Breast epithelium (tissue), 4 donors: ENCODE data around the gene SSX2IP. TPM values are rescaled to one million over a fixed set of nuclear protein-coding genes. Genes with fewer than 3 reads are reported as not detected.
"Not testable (repeated sequence)": the region's sequence is repeated elsewhere in the genome, so short reads cannot be mapped to it uniquely, and the experiment has no call there.

Experiments used
- DNase-seq, 2 donors: peaks; one replicate each; pipeline ENCODE4 v3.0.0-alpha.2; 2019; ENCODE audit warnings: low spot score in 2 of 2
- H3K27ac ChIP-seq, 2 donors: fragments of 200-600 bp; sonication (generic) in 1 of 2; one replicate each; pipeline ENCODE4 v1.5.1; 2016 to 2019; ENCODE audit warnings: mild to moderate bottlenecking in 1 of 2
- H3K27me3 ChIP-seq, 2 donors: fragments of 200-600 bp; sonication (generic) in 1 of 2; one replicate each; pipeline versions ENCODE4 v1.5.1 to v1.6.0; 2017 to 2019; ENCODE audit warnings: control low read depth in 1 of 2, mild to moderate bottlenecking in 1 of 2
- H3K36me3 ChIP-seq: fragments of 200-600 bp; one replicate; pipeline ENCODE4 v1.5.1; 2019
- H3K4me1 ChIP-seq, 2 donors: fragments of 200-600 bp; sonication (generic); one replicate each; pipeline ENCODE4 v1.5.1; 2016 to 2019; ENCODE audit warnings: control low read depth in 1 of 2
- H3K4me3 ChIP-seq, 3 donors: fragments of 200-600 bp; sonication (generic); 1 replicate in 2 of 3; 2 replicates in 1 of 3; pipeline ENCODE4 v1.5.1; 2016 to 2019; ENCODE audit warnings: mild to moderate bottlenecking in 3 of 3, moderate library complexity in 2 of 3
- H3K9me3 ChIP-seq, 2 donors: fragments of 200-600 bp; sonication (generic) in 1 of 2; one replicate each; pipeline ENCODE4 v1.5.1; 2016 to 2019; ENCODE audit warnings: control low read depth in 1 of 2
- POLR2A ChIP-seq: fragments of 450-650 bp; IDR thresholded peaks from one replicate; pipeline ENCODE4 v1.6.1; 2016; ENCODE audit warnings: antibody characterized with exemption, mild to moderate bottlenecking, moderate library complexity
- POLR2AphosphoS5 ChIP-seq, 3 donors: sonication (generic); formaldehyde crosslinking; IDR thresholded peaks; one replicate each; pipeline ENCODE4 v1.6.1; 2017; ENCODE audit warnings: antibody characterized with exemption in 3 of 3
- intact Hi-C: fragments of 100-400 bp; cut with DNase I; formaldehyde crosslinking; loops from one replicate; pipeline ENCODE4 v1.15.1; 2023; ENCODE audit warnings: low total_unique reads
- total RNA-seq, 3 donors: library from RNA; depleted of rRNA; stranded (reverse); fragments of >200 nt; gene quantifications; one replicate each; pipeline ENCODE4 v1.1.0, GENCODE V29; 2016
- TF ChIP-seq, protein P1 (sequence below), 3 donors: fragments of 450-650 bp; IDR thresholded peaks; one replicate each; pipeline ENCODE4 v1.5.1; 2016 to 2017; ENCODE audit warnings: antibody characterized with exemption in 3 of 3, mild to moderate bottlenecking in 3 of 3, moderate library complexity in 3 of 3

The SSX2IP gene
- total RNA-seq, 3 donors from 2014 or later, result 1.1 to 11.0 (median 4.3) TPM

DNA sequence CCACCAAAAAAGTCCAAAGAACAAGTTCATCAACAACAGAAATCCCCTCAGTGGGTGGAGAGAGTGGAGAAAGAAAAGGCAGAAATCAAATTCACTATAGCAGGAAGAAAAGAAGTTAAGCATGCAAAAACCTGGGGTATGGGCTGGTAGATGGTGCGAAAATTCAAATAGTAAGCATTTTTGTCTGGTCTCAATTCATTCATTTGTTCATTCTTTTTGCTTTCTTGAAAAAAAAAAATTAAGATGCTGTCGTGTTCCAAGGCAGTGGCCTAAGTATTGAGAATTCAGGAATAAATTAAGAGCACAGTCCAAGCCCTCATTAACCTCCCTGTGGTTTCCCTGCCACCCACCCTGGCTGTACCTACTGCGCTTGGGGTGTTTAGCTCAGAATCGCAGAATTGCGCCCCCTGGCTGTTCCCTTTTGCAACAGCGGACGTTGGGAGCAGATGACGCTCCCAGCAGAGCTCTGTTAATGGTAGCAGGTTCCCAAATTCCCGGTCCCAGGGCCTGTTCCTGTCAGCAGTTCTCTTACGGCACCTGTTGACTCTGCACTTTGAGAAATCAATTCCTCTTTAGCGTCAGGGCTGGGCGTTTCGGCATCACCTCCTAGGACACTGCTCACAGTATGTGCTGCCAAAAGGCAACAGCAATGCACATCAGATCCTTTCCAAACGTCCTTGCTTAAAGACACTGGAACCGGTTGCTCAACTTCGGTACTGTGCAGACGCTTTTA lies 34.0 kb upstream of the SSX2IP start:
- H3K36me3 ChIP-seq, result no peaks in the 10 kb centered on the region
- no peaks in the 10 kb centered on the region for H3K9me3 ChIP-seq
- no peaks in the 10 kb centered on the region for H3K4me1 ChIP-seq
- H3K27ac ChIP-seq, result no peak overlapping the region
- TF ChIP-seq POLR2A (no peak), POLR2AphosphoS5 (IDR thresholded peaks at IDR 0.05) (no peak)
- TF ChIP-seq, protein P1, sequence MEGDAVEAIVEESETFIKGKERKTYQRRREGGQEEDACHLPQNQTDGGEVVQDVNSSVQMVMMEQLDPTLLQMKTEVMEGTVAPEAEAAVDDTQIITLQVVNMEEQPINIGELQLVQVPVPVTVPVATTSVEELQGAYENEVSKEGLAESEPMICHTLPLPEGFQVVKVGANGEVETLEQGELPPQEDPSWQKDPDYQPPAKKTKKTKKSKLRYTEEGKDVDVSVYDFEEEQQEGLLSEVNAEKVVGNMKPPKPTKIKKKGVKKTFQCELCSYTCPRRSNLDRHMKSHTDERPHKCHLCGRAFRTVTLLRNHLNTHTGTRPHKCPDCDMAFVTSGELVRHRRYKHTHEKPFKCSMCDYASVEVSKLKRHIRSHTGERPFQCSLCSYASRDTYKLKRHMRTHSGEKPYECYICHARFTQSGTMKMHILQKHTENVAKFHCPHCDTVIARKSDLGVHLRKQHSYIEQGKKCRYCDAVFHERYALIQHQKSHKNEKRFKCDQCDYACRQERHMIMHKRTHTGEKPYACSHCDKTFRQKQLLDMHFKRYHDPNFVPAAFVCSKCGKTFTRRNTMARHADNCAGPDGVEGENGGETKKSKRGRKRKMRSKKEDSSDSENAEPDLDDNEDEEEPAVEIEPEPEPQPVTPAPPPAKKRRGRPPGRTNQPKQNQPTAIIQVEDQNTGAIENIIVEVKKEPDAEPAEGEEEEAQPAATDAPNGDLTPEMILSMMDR (IDR thresholded peaks at IDR 0.05), result no peak
- H3K27me3 ChIP-seq, result no peaks in the 10 kb centered on the region
- H3K4me3 ChIP-seq, result no peak overlapping the region
- intact Hi-C loops, result no loop called here
- no peak for DNase-seq

- no peak for DNase-seq
- TF ChIP-seq POLR2A (no peak), POLR2AphosphoS5 (IDR thresholded peaks at IDR 0.05) (no peak)
- TF ChIP-seq, protein P1 (IDR thresholded peaks at IDR 0.05), result no peak
- H3K27ac ChIP-seq, result no peak overlapping the region
- intact Hi-C loops, result no loop called here
- H3K4me3 ChIP-seq, result no peak overlapping the region
- no peaks in the 10 kb centered on the region for H3K9me3 ChIP-seq
- no peaks in the 10 kb centered on the region for H3K36me3 ChIP-seq
- no peaks in the 10 kb centered on the region for H3K27me3 ChIP-seq
- H3K4me1 ChIP-seq, result no peaks in the 10 kb centered on the region
Observed at GRCh38 chr1:84722794-84723193, 32.5 kb upstream of the SSX2IP start.

- not testable (repeated sequence) for H3K27ac ChIP-seq
Observed at GRCh38 chr1:84721872-84722271, 31.6 kb upstream of the SSX2IP start.

GRCh38 chr1:84721152-84721551 lies 30.9 kb upstream of the SSX2IP start:
- TF ChIP-seq, protein P1 (IDR thresholded peaks at IDR 0.05), result no peak
- TF ChIP-seq POLR2AphosphoS5 (IDR thresholded peaks at IDR 0.05), result no peak
- no peak for TF ChIP-seq POLR2A
- H3K9me3 ChIP-seq, result no peaks in the 10 kb centered on the region
- H3K27ac ChIP-seq, result peak overlapping the region in 1 of 2 donors; percentile 14
- intact Hi-C loops, result no loop called here
- H3K4me1 ChIP-seq, result no peaks in the 10 kb centered on the region
- H3K36me3 ChIP-seq, result no peaks in the 10 kb centered on the region
- H3K27me3 ChIP-seq, result no peaks in the 10 kb centered on the region
- no peak for DNase-seq
- H3K4me3 ChIP-seq, result no peak overlapping the region

More at GRCh38 chr1:84721872-84722271, 31.6 kb upstream of the SSX2IP start:
- intact Hi-C loops, H3K4me1 ChIP-seq, DNase-seq, H3K27me3 ChIP-seq, H3K4me3 ChIP-seq, H3K9me3 ChIP-seq, H3K36me3 ChIP-seq: not testable (repeated sequence)

GRCh38 chr1:84720221-84720780 lies 30.0 kb upstream of the SSX2IP start:
- no peak for TF ChIP-seq POLR2A
- no peak for TF ChIP-seq POLR2AphosphoS5 (IDR thresholded peaks at IDR 0.05)
- TF ChIP-seq, protein P1 (IDR thresholded peaks at IDR 0.05), result no peak
- intact Hi-C loops, result no loop called here
- Histone ChIP-seq H3K9me3 (no peaks in the 10 kb centered on the region), H3K27ac (no peak overlapping the region), H3K4me3 (no peak overlapping the region), H3K27me3 (no peaks in the 10 kb centered on the region), H3K4me1 (no peaks in the 10 kb centered on the region), H3K36me3 (no peaks in the 10 kb centered on the region)
- no peak for DNase-seq
